ENCODE data around the gene STAP2. TPM values are rescaled to one million over a fixed set of nuclear protein-coding genes. Genes with fewer than 3 reads are reported as not detected.

STAP2 gene
- total RNA-seq, 3 donors from 2014 or later, result 91.4 to 330 (median 183) TPM

DNA sequence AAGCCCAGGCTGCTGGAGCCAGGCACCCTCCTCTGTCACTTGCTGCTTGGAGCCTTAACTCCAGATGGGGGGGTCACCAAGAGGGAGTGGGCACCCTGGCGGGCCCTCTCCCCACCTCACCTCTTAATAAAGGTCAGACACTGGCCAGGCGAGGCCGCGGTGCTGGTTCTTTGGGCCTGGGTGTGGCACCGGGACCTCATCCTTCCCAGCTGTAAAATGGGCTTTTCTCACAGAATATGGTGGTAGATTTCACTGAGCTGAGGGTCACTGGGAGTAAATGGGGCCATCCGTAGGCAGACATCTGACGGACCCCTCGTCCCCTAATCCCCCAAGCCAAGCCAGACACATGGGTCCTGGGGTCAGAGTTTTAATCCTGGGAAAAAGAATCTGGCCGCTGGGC is 14.9 kb downstream of the STAP2 start:
- H3K9me3 ChIP-seq, result no peaks in the 10 kb centered on the region
- DNase-seq (no peak), ATAC-seq (no peak)
- H3K36me3 ChIP-seq (ENCODE audit: low read depth), result no peaks in the 10 kb centered on the region
- intact Hi-C loops (cut with DNase I, micrococcal nuclease), result no loop called here
- H3K4me1 ChIP-seq (ENCODE audit: low read depth), result peaks cover 6% of the 10 kb centered on the region
- no peak overlapping the region for H3K4me3 ChIP-seq
- TF ChIP-seq, protein P1, sequence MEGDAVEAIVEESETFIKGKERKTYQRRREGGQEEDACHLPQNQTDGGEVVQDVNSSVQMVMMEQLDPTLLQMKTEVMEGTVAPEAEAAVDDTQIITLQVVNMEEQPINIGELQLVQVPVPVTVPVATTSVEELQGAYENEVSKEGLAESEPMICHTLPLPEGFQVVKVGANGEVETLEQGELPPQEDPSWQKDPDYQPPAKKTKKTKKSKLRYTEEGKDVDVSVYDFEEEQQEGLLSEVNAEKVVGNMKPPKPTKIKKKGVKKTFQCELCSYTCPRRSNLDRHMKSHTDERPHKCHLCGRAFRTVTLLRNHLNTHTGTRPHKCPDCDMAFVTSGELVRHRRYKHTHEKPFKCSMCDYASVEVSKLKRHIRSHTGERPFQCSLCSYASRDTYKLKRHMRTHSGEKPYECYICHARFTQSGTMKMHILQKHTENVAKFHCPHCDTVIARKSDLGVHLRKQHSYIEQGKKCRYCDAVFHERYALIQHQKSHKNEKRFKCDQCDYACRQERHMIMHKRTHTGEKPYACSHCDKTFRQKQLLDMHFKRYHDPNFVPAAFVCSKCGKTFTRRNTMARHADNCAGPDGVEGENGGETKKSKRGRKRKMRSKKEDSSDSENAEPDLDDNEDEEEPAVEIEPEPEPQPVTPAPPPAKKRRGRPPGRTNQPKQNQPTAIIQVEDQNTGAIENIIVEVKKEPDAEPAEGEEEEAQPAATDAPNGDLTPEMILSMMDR (IDR thresholded peaks at IDR 0.05), result no peak

DNA sequence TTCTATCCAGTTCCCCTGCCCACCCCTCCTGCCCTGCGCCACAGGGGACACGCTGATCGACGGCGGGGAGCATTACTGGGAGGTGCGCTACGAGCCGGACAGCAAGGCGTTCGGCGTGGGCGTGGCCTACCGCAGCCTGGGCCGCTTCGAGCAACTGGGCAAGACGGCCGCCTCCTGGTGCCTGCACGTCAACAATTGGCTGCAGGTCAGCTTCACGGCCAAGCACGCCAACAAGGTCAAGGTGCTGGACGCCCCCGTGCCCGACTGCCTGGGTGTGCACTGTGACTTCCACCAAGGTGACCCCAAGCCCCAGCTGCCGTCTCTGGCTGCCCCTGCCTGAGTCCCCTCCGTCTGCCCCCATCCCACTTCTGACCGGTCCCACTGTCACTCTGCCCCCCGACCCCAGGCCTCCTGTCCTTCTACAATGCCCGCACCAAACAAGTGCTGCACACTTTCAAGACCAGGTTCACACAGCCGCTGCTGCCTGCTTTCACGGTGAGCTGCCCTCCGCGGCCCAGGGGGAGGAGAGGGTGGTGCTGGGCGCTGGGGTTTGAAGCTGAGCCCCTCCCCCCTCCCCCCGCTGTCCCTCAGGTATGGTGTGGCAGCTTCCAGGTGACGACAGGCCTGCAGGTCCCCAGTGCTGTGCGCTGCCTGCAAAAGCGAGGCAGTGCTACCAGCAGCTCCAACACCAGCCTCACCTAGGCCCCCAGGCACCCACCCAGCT is 15.5 kb downstream of the STAP2 start:
- intact Hi-C loops (cut with DNase I, micrococcal nuclease), result no loop called here
- ATAC-seq (peak; percentile 69), DNase-seq (peak; percentile 57 to 77 (median 62))
- H3K4me3 ChIP-seq, result no peak overlapping the region
- H3K9me3 ChIP-seq, result no peaks in the 10 kb centered on the region
- TF ChIP-seq, protein P1 (IDR thresholded peaks at IDR 0.05), result no peak
- H3K36me3 ChIP-seq (ENCODE audit: low read depth), result no peaks in the 10 kb centered on the region
- peaks cover 6% of the 10 kb centered on the region for H3K4me1 ChIP-seq (ENCODE audit: low read depth)

DNA sequence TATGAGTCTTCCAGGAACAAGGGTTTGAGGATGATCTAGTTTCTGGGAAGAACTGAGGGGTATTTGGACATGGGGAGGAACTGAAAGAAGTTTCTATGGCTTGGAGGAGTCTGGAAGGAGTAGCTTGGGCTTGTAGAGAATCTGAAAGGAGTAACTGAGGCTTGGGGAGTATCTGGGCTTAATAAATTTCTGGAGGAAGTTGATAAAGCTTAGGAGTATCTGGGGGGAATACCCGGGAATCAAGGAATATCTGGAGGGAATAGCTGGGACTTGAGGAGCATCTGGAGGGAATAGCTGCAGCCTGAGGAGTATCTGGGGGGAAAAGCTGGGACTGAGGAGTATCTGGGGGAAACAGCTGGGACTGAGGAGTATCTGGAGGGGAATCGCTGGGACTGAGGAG is 18.2 kb downstream of the STAP2 start:
- TF ChIP-seq, protein P1 (IDR thresholded peaks at IDR 0.05), result no peak
- ATAC-seq, result no peak

GRCh38 chr19:4319067-4319718 is 19.4 kb downstream of the STAP2 start:
- intact Hi-C loops (cut with DNase I, micrococcal nuclease), result no loop called here
- Histone ChIP-seq H3K4me1 (ENCODE audit: low read depth) (no peaks in the 10 kb centered on the region), H3K9me3 (no peaks in the 10 kb centered on the region), H3K36me3 (ENCODE audit: low read depth) (no peaks in the 10 kb centered on the region), H3K4me3 (no peak overlapping the region)
- DNase-seq, result no peak
- ATAC-seq, result no peak
- TF ChIP-seq, protein P1 (IDR thresholded peaks at IDR 0.05), result no peak

More for the DNA sequence above, 18.2 kb downstream of the STAP2 start:
- no peak for DNase-seq
- no peaks in the 10 kb centered on the region for H3K4me1 ChIP-seq (ENCODE audit: low read depth)
- no peak overlapping the region for H3K4me3 ChIP-seq
- no peaks in the 10 kb centered on the region for H3K9me3 ChIP-seq
- intact Hi-C loops (cut with DNase I, micrococcal nuclease), result no loop called here
- no peaks in the 10 kb centered on the region for H3K36me3 ChIP-seq (ENCODE audit: low read depth)

DNA sequence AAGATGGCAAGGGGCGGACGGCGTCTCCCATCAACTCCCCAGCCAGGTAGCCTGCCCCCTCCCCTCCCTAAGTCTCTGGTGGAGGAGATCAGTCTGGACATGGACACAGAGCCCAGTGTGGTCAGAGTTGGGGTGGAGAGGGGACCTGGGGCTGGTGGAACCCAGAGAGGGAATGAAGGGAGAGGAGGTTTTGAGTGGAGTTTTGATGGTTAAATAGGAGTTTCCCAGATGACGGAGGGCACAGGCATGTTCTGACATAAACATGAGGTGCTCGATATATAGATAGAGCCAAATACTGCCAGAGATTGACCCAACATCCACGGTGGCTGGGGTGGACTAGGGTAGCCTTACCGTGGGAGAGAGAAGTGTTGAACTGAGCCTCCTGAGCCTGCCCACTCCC is 20.2 kb downstream of the STAP2 start:
- Histone ChIP-seq H3K4me3 (no peak overlapping the region), H3K9me3 (no peaks in the 10 kb centered on the region), H3K4me1 (ENCODE audit: low read depth) (no peaks in the 10 kb centered on the region), H3K36me3 (ENCODE audit: low read depth) (no peaks in the 10 kb centered on the region)
- ATAC-seq (no peak), DNase-seq (no peak)
- intact Hi-C loops (cut with DNase I, micrococcal nuclease), result no loop called here
- TF ChIP-seq, protein P1 (IDR thresholded peaks at IDR 0.05), result no peak

Data from mucosa of descending colon (tissue), 3 donors.